Ishikawa (cell line): Measurements from ENCODE around the gene USH1G.

Experiments
- CEBPB ChIP-seq: IDR thresholded peaks from 2 replicates; pipeline ENCODE4 v1.6.1; 2012
- CREB1 ChIP-seq: IDR thresholded peaks from 2 replicates; pipeline ENCODE4 v1.6.1; 2012; ENCODE audit warnings: low read depth
- EGR1 ChIP-seq: IDR thresholded peaks from 2 replicates; pipeline ENCODE4 v1.6.1; 2012
- EP300 ChIP-seq: IDR thresholded peaks from 2 replicates; pipeline ENCODE4 v1.6.1; 2012; ENCODE audit warnings: borderline replicate concordance
- FOXM1 ChIP-seq: IDR thresholded peaks from 2 replicates; pipeline ENCODE4 v1.6.1; 2012; ENCODE audit warnings: low read depth, borderline replicate concordance
- NFIC ChIP-seq: IDR thresholded peaks from 2 replicates; pipeline ENCODE4 v1.6.1; 2012
- RAD21 ChIP-seq: IDR thresholded peaks from 2 replicates; pipeline ENCODE4 v1.6.1; 2012; ENCODE audit warnings: low read depth
- TAF1 ChIP-seq: IDR thresholded peaks from 2 replicates; pipeline ENCODE4 v1.6.1; 2012; ENCODE audit warnings: low read depth, mild to moderate bottlenecking
- TCF12 ChIP-seq: IDR thresholded peaks from 2 replicates; pipeline ENCODE4 v1.6.1; 2012; ENCODE audit warnings: low read depth
- TEAD4 ChIP-seq: IDR thresholded peaks from 2 replicates; pipeline ENCODE4 v1.6.1; 2012
- YY1 ChIP-seq: IDR thresholded peaks from 2 replicates; pipeline ENCODE4 v1.6.1; 2012; ENCODE audit warnings: low read depth
- ZBTB7A ChIP-seq: IDR thresholded peaks from 2 replicates; pipeline ENCODE4 v1.6.1; 2012; ENCODE audit warnings: low read depth
- TF ChIP-seq, protein P1 (sequence below): IDR thresholded peaks from 2 replicates; pipeline ENCODE4 v1.6.1; 2012
- TF ChIP-seq, protein P2 (sequence below): IDR thresholded peaks from 2 replicates; pipeline ENCODE4 v1.6.1; 2012
- TF ChIP-seq, protein P3 (sequence below): IDR thresholded peaks from 2 replicates; pipeline ENCODE4 v1.6.1; 2012; ENCODE audit warnings: low read depth, mild to moderate bottlenecking

Gene USH1G

DNA sequence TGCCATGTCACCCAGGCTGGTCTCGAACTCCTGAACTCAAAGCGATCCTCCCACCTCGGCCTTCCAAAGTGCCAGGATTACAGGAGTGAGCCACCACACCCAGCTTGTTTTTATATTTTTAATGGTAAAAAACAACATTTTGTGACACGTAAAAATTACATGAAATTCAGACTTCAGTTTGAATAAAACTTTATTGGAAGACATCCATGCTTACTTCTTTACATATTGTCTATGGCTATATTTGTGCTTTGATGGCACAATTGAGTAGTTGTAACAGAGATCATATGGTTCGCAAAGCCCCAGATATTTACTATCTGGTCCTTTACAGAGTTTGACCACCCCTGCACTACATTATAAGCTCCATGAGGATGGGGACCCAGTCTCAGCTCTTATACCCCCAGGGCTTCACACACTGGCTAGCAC lies 48.4 kb downstream of the USH1G start:
- TF ChIP-seq, protein P1, sequence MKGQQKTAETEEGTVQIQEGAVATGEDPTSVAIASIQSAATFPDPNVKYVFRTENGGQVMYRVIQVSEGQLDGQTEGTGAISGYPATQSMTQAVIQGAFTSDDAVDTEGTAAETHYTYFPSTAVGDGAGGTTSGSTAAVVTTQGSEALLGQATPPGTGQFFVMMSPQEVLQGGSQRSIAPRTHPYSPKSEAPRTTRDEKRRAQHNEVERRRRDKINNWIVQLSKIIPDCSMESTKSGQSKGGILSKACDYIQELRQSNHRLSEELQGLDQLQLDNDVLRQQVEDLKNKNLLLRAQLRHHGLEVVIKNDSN = no peak
- TF ChIP-seq, protein P2, sequence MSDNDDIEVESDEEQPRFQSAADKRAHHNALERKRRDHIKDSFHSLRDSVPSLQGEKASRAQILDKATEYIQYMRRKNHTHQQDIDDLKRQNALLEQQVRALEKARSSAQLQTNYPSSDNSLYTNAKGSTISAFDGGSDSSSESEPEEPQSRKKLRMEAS = no peak
- TF ChIP-seq NFIC = no peak
- TF ChIP-seq RAD21 = no peak
- TF ChIP-seq EP300 = no peak
- TF ChIP-seq, protein P3, sequence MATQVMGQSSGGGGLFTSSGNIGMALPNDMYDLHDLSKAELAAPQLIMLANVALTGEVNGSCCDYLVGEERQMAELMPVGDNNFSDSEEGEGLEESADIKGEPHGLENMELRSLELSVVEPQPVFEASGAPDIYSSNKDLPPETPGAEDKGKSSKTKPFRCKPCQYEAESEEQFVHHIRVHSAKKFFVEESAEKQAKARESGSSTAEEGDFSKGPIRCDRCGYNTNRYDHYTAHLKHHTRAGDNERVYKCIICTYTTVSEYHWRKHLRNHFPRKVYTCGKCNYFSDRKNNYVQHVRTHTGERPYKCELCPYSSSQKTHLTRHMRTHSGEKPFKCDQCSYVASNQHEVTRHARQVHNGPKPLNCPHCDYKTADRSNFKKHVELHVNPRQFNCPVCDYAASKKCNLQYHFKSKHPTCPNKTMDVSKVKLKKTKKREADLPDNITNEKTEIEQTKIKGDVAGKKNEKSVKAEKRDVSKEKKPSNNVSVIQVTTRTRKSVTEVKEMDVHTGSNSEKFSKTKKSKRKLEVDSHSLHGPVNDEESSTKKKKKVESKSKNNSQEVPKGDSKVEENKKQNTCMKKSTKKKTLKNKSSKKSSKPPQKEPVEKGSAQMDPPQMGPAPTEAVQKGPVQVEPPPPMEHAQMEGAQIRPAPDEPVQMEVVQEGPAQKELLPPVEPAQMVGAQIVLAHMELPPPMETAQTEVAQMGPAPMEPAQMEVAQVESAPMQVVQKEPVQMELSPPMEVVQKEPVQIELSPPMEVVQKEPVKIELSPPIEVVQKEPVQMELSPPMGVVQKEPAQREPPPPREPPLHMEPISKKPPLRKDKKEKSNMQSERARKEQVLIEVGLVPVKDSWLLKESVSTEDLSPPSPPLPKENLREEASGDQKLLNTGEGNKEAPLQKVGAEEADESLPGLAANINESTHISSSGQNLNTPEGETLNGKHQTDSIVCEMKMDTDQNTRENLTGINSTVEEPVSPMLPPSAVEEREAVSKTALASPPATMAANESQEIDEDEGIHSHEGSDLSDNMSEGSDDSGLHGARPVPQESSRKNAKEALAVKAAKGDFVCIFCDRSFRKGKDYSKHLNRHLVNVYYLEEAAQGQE = no peak
- TF ChIP-seq TAF1 = no peak
- TF ChIP-seq YY1 = no peak
- no peak for TF ChIP-seq TCF12

DNA sequence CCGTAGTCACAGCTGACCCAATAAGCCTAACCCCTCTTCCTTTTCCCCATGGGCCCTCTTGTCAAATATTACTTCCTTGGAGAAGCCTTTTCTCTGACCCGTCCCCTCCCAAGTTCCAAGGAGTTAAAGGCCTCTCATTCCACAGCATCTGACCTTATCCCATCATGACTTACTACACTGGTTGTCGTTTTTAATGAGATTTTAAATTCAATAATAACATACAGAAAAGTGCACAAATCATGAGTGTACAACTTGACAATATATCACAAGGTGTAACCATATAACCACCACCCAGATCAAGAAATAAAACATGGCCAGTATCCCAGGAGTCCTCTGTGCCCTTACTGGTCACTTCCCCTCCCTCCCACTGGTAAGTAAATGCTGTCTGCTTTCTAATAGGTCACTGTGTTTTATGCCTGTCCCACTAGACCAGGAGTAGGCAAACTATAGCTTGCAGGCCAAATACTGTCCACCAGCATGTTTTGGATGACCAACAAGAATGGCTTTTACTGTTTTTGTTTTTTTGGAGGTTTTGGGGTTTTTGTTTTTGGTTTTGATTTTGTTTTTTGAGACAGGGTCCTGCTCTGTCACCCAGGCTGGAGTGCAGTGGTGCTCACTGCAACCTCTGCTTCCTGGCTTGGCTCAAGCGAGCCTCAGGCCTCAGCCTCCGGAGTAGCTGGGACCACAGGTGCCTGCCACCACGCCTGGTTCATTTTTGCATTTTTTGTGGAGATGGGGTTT lies 49.0 kb downstream of the USH1G start:
- no peak for TF ChIP-seq ZBTB7A
- no peak for TF ChIP-seq YY1
- TF ChIP-seq NFIC = no peak
- TF ChIP-seq TAF1 = no peak
- TF ChIP-seq, protein P1 = no peak
- no peak for TF ChIP-seq TCF12
- TF ChIP-seq, protein P2 = no peak
- no peak for TF ChIP-seq CREB1

DNA sequence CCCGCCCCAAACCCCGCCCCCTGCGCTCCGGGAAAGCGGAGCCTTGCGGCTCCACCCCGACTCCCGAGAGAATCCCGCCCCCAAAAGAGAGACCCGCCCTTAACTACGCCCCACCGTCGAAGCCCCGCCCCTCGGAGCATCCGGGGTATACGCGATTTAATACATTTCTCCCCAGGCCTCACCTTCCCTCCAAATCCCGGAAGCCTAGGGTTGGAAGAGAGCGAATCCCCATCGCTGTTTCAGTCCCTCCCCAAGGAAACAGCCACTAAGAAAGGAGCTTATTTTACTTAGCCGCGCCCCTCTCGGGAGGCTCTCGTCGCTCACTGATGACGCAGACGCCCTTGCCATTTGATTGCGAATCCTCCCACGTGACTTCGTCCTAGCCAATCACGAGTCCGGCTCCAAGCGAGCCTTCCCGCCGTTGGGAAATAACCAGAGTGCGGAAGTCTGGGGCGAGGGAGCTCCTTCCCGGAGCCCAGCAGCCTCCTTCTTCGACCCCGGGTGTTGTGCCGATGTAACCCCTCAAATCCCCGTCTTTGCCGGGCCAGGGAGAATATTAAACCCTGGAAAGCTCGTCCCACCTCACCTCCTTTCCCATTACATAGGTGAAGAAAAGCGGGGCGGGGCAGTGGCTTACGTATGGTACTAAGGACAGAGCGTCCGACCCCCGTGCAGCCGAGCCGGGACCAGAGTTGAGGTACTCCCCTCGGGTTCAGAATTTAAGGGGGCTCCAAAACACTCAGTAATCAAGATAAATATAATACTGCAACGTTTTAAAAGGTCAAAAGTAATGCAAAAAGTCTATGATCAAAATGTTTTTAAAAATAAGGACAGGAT lies 49.8 kb downstream of the USH1G start:
- TF ChIP-seq NFIC (no peak), TCF12 (peak; percentile 65; the same call in 1 of the 2 replicates), EGR1 (peak; percentile 19; the same call in 1 of the 2 replicates), TEAD4 (peak; percentile 41; the same call in 1 of the 2 replicates), YY1 (no peak), CEBPB (peak; percentile 88), EP300 (no peak), RAD21 (no peak), CREB1 (peak; percentile 100), ZBTB7A (0 out of 2 replicates have a peak, but pooled peaks have one; percentile 31), FOXM1 (0 out of 2 replicates have a peak, but pooled peaks have one; percentile 12), TAF1 (peak; percentile 84)
- TF ChIP-seq, protein P2 = peak; percentile 87
- TF ChIP-seq, protein P3 = peak; percentile 40; the same call in 1 of the 2 replicates
- TF ChIP-seq, protein P1 = peak; percentile 99

DNA sequence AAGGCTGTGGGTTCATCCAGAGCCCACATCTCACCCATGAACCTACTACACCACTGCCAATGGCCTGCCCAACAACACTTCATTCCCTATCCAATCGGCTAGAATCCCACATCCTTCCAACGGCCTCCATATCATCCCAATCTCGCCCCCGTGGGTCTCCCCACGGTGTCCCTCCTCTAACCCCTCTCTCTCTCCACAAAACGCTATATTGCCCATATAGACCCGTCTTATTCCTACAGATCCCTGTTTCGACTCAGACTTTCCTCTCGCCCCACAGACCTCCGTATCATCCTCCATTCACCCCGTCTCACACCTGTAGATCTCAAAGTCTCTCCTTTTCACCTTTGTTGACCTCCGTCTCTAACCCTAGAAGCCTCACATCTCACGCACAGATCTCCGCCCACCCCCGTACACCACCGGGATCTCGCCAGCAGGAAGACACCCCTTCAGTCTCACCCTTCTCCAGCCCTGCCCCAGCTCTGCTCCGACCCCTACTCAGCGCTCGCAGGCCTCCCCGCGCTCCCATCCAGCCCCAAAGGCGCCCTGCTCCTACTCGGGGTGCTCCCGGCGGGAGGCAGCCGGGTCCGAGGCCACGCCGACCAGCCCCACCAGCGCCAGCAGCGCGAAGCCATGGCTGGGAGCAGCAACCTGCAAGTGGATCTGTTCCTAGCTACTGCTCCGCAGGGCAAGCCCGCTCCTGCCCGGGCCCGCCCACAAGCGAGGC lies 50.6 kb downstream of the USH1G start, which contains the start of gene FDXR:
FDXR (minus strand) TSS at position 682 of the 724 bp plus-strand sequence; CDS start at position 632, 50 bp downstream.
- TF ChIP-seq EP300 = no peak
- TF ChIP-seq, protein P2 = 0 out of 2 replicates have a peak, but pooled peaks have one; percentile 37
- peak; percentile 70; the same call in 1 of the 2 replicates for TF ChIP-seq YY1
- TF ChIP-seq TCF12 = no peak
- no peak for TF ChIP-seq CREB1
- TF ChIP-seq FOXM1 = no peak
- no peak; the same call in 1 of the 2 replicates for TF ChIP-seq CEBPB
- TF ChIP-seq, protein P3 = no peak
- no peak for TF ChIP-seq EGR1
- no peak for TF ChIP-seq TEAD4
- TF ChIP-seq, protein P1 = no peak
- TF ChIP-seq ZBTB7A = no peak
- peak; percentile 78 for TF ChIP-seq TAF1
- TF ChIP-seq NFIC = no peak
- TF ChIP-seq RAD21 = no peak; the same call in 1 of the 2 replicates
